ENCODE measurements around the gene TTK. TPM values are rescaled to one million over a fixed set of nuclear protein-coding genes. Genes with fewer than 3 reads are reported as not detected.

The TTK gene
- total RNA-seq, 2 experiments from 2014 or later: 31.6 to 36.8 TPM

DNA sequence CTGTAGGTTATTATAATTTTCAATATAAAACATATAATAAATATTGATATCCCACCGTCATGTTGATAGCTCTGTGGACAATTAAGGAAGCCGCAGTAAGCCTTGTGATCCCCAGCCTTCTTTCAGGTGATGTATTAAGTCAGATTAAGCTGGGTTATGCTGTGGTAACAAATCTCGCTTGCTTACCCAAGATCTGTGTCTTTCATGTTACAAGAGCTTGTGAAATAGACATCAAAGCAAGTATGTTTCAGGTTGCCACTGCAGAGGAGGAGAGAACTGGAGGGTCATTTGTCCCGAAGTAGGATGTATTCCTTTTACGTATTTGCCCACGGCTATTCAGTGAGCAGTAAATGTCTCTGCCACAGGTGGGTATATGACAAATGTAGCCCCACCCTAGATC, 84.2 kb downstream of the TTK start:
- ChIA-PET POLR2A (no interaction called here), CTCF (no interaction called here)
- H3K36me3 Mint-ChIP-seq (ENCODE audit: low read depth): no peaks in the 10 kb centered on the region

DNA sequence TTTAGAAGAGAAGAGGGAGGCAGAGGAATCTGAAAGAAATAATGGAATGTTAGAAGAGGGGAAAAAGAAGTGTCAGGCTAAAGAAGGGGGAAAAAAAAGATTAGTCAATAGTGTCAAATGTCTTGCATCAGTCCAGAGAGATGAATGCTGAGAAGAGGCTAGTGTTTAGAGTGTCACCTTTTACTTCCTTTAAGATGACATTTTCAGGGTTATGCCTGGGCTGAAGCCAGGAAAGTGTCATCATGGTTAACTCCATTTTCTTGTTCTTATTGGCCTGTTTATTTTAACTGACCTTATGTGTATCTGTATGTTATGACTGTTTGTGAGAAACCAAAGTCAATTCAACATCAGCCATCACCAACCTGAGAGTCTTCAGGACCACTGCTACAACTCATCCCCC, 87.1 kb downstream of the TTK start:
- Mint-ChIP-seq H3K27ac (no peak overlapping the region), H3K9me3 (no peaks in the 10 kb centered on the region), H3K27me3 (peaks cover 6% of the 10 kb centered on the region), H3K4me1 (ENCODE audit: low read depth) (no peaks in the 10 kb centered on the region), H3K4me3 (no peak overlapping the region), H3K36me3 (ENCODE audit: low read depth) (no peaks in the 10 kb centered on the region)
- ChIA-PET CTCF (interaction anchor here (6.6 kb wide), 1 partner anchor 142 kb away, joined by 97 read pairs; no protein-coding TSS in a partner anchor), POLR2A (no interaction called here)
- DNase-seq: no peak
- TF ChIP-seq, protein P1, sequence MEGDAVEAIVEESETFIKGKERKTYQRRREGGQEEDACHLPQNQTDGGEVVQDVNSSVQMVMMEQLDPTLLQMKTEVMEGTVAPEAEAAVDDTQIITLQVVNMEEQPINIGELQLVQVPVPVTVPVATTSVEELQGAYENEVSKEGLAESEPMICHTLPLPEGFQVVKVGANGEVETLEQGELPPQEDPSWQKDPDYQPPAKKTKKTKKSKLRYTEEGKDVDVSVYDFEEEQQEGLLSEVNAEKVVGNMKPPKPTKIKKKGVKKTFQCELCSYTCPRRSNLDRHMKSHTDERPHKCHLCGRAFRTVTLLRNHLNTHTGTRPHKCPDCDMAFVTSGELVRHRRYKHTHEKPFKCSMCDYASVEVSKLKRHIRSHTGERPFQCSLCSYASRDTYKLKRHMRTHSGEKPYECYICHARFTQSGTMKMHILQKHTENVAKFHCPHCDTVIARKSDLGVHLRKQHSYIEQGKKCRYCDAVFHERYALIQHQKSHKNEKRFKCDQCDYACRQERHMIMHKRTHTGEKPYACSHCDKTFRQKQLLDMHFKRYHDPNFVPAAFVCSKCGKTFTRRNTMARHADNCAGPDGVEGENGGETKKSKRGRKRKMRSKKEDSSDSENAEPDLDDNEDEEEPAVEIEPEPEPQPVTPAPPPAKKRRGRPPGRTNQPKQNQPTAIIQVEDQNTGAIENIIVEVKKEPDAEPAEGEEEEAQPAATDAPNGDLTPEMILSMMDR (IDR thresholded peaks at IDR 0.05): no peak
- intact Hi-C loops (cut with micrococcal nuclease): no loop called here
- ATAC-seq: peak; percentile 53

More for the DNA sequence above, 84.2 kb downstream of the TTK start:
- peaks cover 6% of the 10 kb centered on the region for H3K27me3 Mint-ChIP-seq
- H3K9me3 Mint-ChIP-seq: no peaks in the 10 kb centered on the region
- no peak overlapping the region for H3K4me3 Mint-ChIP-seq
- H3K4me1 Mint-ChIP-seq (ENCODE audit: low read depth): no peaks in the 10 kb centered on the region
- no peak for ATAC-seq
- TF ChIP-seq, protein P1 (IDR thresholded peaks at IDR 0.05): no peak
- no peak for DNase-seq
- H3K27ac Mint-ChIP-seq: no peak overlapping the region
- intact Hi-C loops (cut with micrococcal nuclease): no loop called here

Other genes starting within 250 kb of the TTK start
- 1 to 10 TPM; 1.4 to 1.7 TPM for gene ELOVL4, start 57.1 kb upstream of the TTK start, total RNA-seq
- 10 to 100 TPM; 17.8 to 19.3 TPM for gene BCKDHB, start 102.0 kb downstream of the TTK start, total RNA-seq